GM23338 (cell line): ENCODE measurements around the gene SERINC5. TPM values are rescaled to one million over a fixed set of nuclear protein-coding genes. Genes with fewer than 3 reads are reported as not detected.

ENCODE experiments used
- ATAC-seq: fragments of 200-7000 bp; cut with Tn5 transposase; 3 replicates; pipeline ENCODE4 v1.9.1; 2020
- DNase-seq: peaks from one replicate; pipeline ENCODE4 v3.0.0-alpha.2; 2015; ENCODE audit warnings: low spot score
- H2AFZ ChIP-seq: fragments of 200-600 bp; sonication (generic); 2 replicates; pipeline ENCODE4 v1.8.0; 2016; ENCODE audit warnings: antibody characterized with exemption, mild to moderate bottlenecking, moderate library complexity
- H3F3A ChIP-seq: fragments of 200-600 bp; sonication (generic); replicated peaks from 2 replicates; pipeline ENCODE4 v1.8.0; 2017; ENCODE audit warnings: antibody characterized with exemption, mixed run types, low read depth
- H3K27ac ChIP-seq: fragments of 200-600 bp; sonication (generic); 2 replicates; pipeline ENCODE4 v1.6.1; 2016; ENCODE audit warnings: low read depth
- H3K27me3 ChIP-seq: fragments of 200-600 bp; sonication (generic); 2 replicates; pipeline ENCODE4 v1.8.0; 2016; ENCODE audit warnings: mild to moderate bottlenecking, mixed run types, moderate library complexity; ENCODE audit not compliant: insufficient read depth
- H3K36me3 ChIP-seq: fragments of 200-600 bp; sonication (generic); 2 replicates; pipeline ENCODE4 v1.8.0; 2016; ENCODE audit warnings: mild to moderate bottlenecking; ENCODE audit not compliant: insufficient read depth
- H3K4me1 ChIP-seq: fragments of 200-600 bp; sonication (generic); 2 replicates; pipeline ENCODE4 v1.8.0; 2016; ENCODE audit warnings: mild to moderate bottlenecking, moderate library complexity; ENCODE audit not compliant: insufficient read depth
- H3K4me2 ChIP-seq: fragments of 200-600 bp; sonication (generic); 2 replicates; pipeline ENCODE4 v1.7.1; 2017; ENCODE audit warnings: mixed run types
- H3K4me3 ChIP-seq: fragments of 200-600 bp; sonication (generic); 2 replicates; pipeline ENCODE4 v1.6.1; 2016; ENCODE audit warnings: mixed run types
- H3K79me2 ChIP-seq: fragments of 200-600 bp; sonication (generic); replicated peaks from 2 replicates; pipeline ENCODE4 v1.8.0; 2017; ENCODE audit warnings: mild to moderate bottlenecking; ENCODE audit not compliant: insufficient read depth
- H3K9me2 ChIP-seq: fragments of 200-600 bp; sonication (generic); 2 replicates; pipeline ENCODE4 v1.8.0; 2017; ENCODE audit not compliant: insufficient read depth
- H4K20me1 ChIP-seq: fragments of 200-600 bp; sonication (generic); replicated peaks from 2 replicates; pipeline ENCODE4 v1.8.0; 2017; ENCODE audit warnings: mild to moderate bottlenecking; ENCODE audit not compliant: insufficient read depth
- H3K27ac Mint-ChIP-seq: 2 replicates; pipeline ENCODE4 v1.8.0; 2020; ENCODE audit warnings: inconsistent platforms, mild to moderate bottlenecking, moderate library complexity, mixed read lengths
- H3K27me3 Mint-ChIP-seq: 3 replicates; pipeline ENCODE4 v1.8.0; 2022; ENCODE audit warnings: low read depth, mild to moderate bottlenecking, moderate library complexity, mixed read lengths, inconsistent platforms; ENCODE audit not compliant: insufficient read depth, poor library complexity
- H3K36me3 Mint-ChIP-seq: 3 replicates; pipeline ENCODE4 v1.8.0; 2021; ENCODE audit warnings: low read depth, mild to moderate bottlenecking, inconsistent platforms, moderate library complexity, mixed read lengths
- H3K4me1 Mint-ChIP-seq: 3 replicates; pipeline ENCODE4 v1.8.0; 2020; ENCODE audit warnings: mild to moderate bottlenecking, inconsistent platforms, mixed read lengths
- H3K4me3 Mint-ChIP-seq: 3 replicates; pipeline ENCODE4 v1.8.0; 2021; ENCODE audit warnings: moderate library complexity, mild to moderate bottlenecking, inconsistent platforms, mixed read lengths
- H3K9me3 Mint-ChIP-seq: 3 replicates; pipeline ENCODE4 v1.8.0; 2020; ENCODE audit warnings: moderate library complexity, mild to moderate bottlenecking, inconsistent platforms, mixed read lengths
- STAT1 ChIP-seq: IDR thresholded peaks from one replicate; pipeline ENCODE4 v1.6.1; 2016; ENCODE audit warnings: antibody characterized with exemption; ENCODE audit not compliant: unreplicated experiment
- ZNF114 ChIP-seq: fragments of 250-450 bp; sonication (Bioruptor Pico); IDR thresholded peaks from 2 replicates; pipeline ENCODE4 v1.5.0; 2020; ENCODE audit warnings: mild to moderate bottlenecking, moderate library complexity
- ZNF331 ChIP-seq: fragments of 250-450 bp; sonication (Bioruptor Pico); IDR thresholded peaks from 2 replicates; pipeline ENCODE4 v1.5.0; 2020; ENCODE audit warnings: low read depth, mild to moderate bottlenecking, moderate library complexity
- polyA plus RNA-seq: library from polyadenylated mRNA; unstranded; fragments of >200 nt; fragmentation: Nextera tagmentation; extraction: Ambion mirVana; gene quantifications from 2 replicates; pipeline ENCODE4 v1.2.1, GENCODE V29; 2016
- total RNA-seq: library from RNA; depleted of rRNA; stranded (reverse); fragments of >200 nt; shearing (Covaris generic); gene quantifications from 2 replicates; pipeline ENCODE4 v1.2.3, GENCODE V29; 2014
- TF ChIP-seq, protein P1 (sequence below): fragments of 250-450 bp; sonication (Bioruptor Pico); IDR thresholded peaks from 2 replicates; pipeline ENCODE4 v1.5.0; 2020; ENCODE audit warnings: mild to moderate bottlenecking, moderate library complexity

SERINC5 gene
- total and polyA plus RNA-seq, 2 experiments from 2014 or later = 34.0 to 107 TPM

- Histone ChIP-seq H4K20me1 (no peaks in the 10 kb centered on the region), H3K79me2 (no peaks in the 10 kb centered on the region; the same call in 1 of the 2 replicates), H3K27me3 (no peaks in the 10 kb centered on the region), H3K4me1 (peaks cover 40% of the 10 kb centered on the region), H3K9me2 (no peaks in the 10 kb centered on the region), H3K36me3 (peaks cover 8% of the 10 kb centered on the region; the same call in 1 of the 2 replicates), H2AFZ (no peak overlapping the region), H3K4me3 (0 out of 2 replicates have a peak overlapping the region, but pooled peaks have one; percentile 12), H3F3A (no peaks in the 10 kb centered on the region; the same call in 1 of the 2 replicates), H3K27ac (peak overlapping the region; percentile 70), H3K4me2 (peak overlapping the region; percentile 58)
- peaks cover 5% of the 10 kb centered on the region; the same call in 2 of the 3 replicates for H3K9me3 Mint-ChIP-seq
- peaks cover 50% of the 10 kb centered on the region for H3K4me1 Mint-ChIP-seq
- H3K4me3 Mint-ChIP-seq = no peak overlapping the region
- H3K27ac Mint-ChIP-seq = peak overlapping the region; percentile 85
- no peak for DNase-seq
- H3K36me3 Mint-ChIP-seq = peaks cover 90% of the 10 kb centered on the region
- ATAC-seq = peak; percentile 63
- TF ChIP-seq STAT1 = no peak
- TF ChIP-seq, protein P1, sequence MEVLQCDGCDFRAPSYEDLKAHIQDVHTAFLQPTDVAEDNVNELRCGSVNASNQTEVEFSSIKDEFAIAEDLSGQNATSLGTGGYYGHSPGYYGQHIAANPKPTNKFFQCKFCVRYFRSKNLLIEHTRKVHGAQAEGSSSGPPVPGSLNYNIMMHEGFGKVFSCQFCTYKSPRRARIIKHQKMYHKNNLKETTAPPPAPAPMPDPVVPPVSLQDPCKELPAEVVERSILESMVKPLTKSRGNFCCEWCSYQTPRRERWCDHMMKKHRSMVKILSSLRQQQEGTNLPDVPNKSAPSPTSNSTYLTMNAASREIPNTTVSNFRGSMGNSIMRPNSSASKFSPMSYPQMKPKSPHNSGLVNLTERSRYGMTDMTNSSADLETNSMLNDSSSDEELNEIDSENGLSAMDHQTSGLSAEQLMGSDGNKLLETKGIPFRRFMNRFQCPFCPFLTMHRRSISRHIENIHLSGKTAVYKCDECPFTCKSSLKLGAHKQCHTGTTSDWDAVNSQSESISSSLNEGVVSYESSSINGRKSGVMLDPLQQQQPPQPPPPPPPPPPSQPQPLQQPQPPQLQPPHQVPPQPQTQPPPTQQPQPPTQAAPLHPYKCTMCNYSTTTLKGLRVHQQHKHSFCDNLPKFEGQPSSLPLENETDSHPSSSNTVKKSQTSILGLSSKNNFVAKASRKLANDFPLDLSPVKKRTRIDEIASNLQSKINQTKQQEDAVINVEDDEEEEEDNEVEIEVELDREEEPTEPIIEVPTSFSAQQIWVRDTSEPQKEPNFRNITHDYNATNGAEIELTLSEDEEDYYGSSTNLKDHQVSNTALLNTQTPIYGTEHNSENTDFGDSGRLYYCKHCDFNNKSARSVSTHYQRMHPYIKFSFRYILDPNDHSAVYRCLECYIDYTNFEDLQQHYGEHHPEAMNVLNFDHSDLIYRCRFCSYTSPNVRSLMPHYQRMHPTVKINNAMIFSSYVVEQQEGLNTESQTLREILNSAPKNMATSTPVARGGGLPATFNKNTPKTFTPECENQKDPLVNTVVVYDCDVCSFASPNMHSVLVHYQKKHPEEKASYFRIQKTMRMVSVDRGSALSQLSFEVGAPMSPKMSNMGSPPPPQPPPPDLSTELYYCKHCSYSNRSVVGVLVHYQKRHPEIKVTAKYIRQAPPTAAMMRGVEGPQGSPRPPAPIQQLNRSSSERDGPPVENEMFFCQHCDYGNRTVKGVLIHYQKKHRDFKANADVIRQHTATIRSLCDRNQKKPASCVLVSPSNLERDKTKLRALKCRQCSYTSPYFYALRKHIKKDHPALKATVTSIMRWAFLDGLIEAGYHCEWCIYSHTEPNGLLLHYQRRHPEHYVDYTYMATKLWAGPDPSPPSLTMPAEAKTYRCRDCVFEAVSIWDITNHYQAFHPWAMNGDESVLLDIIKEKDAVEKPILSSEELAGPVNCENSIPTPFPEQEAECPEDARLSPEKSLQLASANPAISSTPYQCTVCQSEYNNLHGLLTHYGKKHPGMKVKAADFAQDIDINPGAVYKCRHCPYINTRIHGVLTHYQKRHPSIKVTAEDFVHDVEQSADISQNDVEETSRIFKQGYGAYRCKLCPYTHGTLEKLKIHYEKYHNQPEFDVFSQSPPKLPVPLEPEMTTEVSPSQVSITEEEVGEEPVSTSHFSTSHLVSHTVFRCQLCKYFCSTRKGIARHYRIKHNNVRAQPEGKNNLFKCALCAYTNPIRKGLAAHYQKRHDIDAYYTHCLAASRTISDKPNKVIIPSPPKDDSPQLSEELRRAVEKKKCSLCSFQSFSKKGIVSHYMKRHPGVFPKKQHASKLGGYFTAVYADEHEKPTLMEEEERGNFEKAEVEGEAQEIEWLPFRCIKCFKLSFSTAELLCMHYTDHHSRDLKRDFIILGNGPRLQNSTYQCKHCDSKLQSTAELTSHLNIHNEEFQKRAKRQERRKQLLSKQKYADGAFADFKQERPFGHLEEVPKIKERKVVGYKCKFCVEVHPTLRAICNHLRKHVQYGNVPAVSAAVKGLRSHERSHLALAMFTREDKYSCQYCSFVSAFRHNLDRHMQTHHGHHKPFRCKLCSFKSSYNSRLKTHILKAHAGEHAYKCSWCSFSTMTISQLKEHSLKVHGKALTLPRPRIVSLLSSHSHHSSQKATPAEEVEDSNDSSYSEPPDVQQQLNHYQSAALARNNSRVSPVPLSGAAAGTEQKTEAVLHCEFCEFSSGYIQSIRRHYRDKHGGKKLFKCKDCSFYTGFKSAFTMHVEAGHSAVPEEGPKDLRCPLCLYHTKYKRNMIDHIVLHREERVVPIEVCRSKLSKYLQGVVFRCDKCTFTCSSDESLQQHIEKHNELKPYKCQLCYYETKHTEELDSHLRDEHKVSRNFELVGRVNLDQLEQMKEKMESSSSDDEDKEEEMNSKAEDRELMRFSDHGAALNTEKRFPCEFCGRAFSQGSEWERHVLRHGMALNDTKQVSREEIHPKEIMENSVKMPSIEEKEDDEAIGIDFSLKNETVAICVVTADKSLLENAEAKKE = peak; percentile 85
- H3K27me3 Mint-ChIP-seq = peaks cover 8% of the 10 kb centered on the region
These were observed 96.6 kb downstream of the SERINC5 start for GRCh38 chr5:80159133-80159815.

- H3K27me3 ChIP-seq = no peaks in the 10 kb centered on the region
- H3K4me1 Mint-ChIP-seq = peaks cover 37% of the 10 kb centered on the region
- H3K4me1 ChIP-seq = peaks cover 26% of the 10 kb centered on the region
- no peak overlapping the region for H3K4me3 ChIP-seq
- no peak for ATAC-seq
- no peaks in the 10 kb centered on the region for H3K9me3 Mint-ChIP-seq
- no peaks in the 10 kb centered on the region; the same call in 1 of the 2 replicates for H3F3A ChIP-seq
- H2AFZ ChIP-seq = no peak overlapping the region
- H3K27ac Mint-ChIP-seq = no peak overlapping the region
- H3K4me3 Mint-ChIP-seq = no peak overlapping the region
- no peak for DNase-seq
- H3K36me3 ChIP-seq = peaks cover 6% of the 10 kb centered on the region
- H3K9me2 ChIP-seq = no peaks in the 10 kb centered on the region
- H3K27me3 Mint-ChIP-seq = peaks cover 2% of the 10 kb centered on the region
- H3K36me3 Mint-ChIP-seq = peaks cover 79% of the 10 kb centered on the region
- H4K20me1 ChIP-seq = no peaks in the 10 kb centered on the region
- H3K79me2 ChIP-seq = no peaks in the 10 kb centered on the region; the same call in none of the 2 replicates
- peak overlapping the region; percentile 34; the same call in 1 of the 2 replicates for H3K27ac ChIP-seq
- H3K4me2 ChIP-seq = no peak overlapping the region
- TF ChIP-seq, protein P1 = no peak
- no peak for TF ChIP-seq ZNF331 (CRISPR knock-in tag)
- TF ChIP-seq ZNF114 (CRISPR knock-in tag) = no peak
These were observed 99.7 kb downstream of the SERINC5 start for GRCh38 chr5:80156156-80156555.
